SK-N-SH (cell line): Measurements from ENCODE around the gene RBMS3.
A peak's percentile ranks its signal among the peaks of the same experiment; 100 is the strongest.

Experiments used
- EP300 ChIP-seq, 2 experiments: IDR thresholded peaks; 2 replicates each; pipeline versions ENCODE4 v1.4.0 to v1.6.1; 2012; ENCODE audit warnings: borderline replicate concordance in 1 of 2, low read depth in 1 of 2, low read length in 1 of 2
- MEF2A ChIP-seq: IDR thresholded peaks from 2 replicates; pipeline ENCODE4 v1.4.0; 2012; ENCODE audit warnings: low read depth, borderline replicate concordance
- NFIC ChIP-seq: IDR thresholded peaks from 2 replicates; pipeline ENCODE4 v1.4.0; 2012; ENCODE audit warnings: borderline replicate concordance
- POLR2AphosphoS5 ChIP-seq: IDR thresholded peaks from 2 replicates; pipeline ENCODE4 v1.6.1; 2012; ENCODE audit warnings: low read depth, low read length
- RAD21 ChIP-seq: IDR thresholded peaks from 2 replicates; pipeline ENCODE4 v1.6.1; 2012; ENCODE audit warnings: mild to moderate bottlenecking, low read length
- RCOR1 ChIP-seq: fragments of 150-350 bp; IDR thresholded peaks from 2 replicates; pipeline ENCODE4 v1.6.1; 2017; ENCODE audit warnings: antibody characterized with exemption, low read length
- RFX5 ChIP-seq: IDR thresholded peaks from 2 replicates; pipeline ENCODE4 v1.6.1; 2012; ENCODE audit warnings: mild to moderate bottlenecking, improper control_type of control experiment, low read length
- TEAD4 ChIP-seq: IDR thresholded peaks from 2 replicates; pipeline ENCODE4 v1.4.0; 2012; ENCODE audit warnings: mild to moderate bottlenecking, borderline replicate concordance; ENCODE audit not compliant: insufficient read depth
- TF ChIP-seq, protein P1 (sequence below): fragments of 200-600 bp; sonication (generic); IDR thresholded peaks from 2 replicates; pipeline ENCODE4 v1.6.1; 2017; ENCODE audit warnings: antibody characterized with exemption, mild to moderate bottlenecking, moderate library complexity

GRCh38 chr3:29614954-29615353 is 334.1 kb downstream of the RBMS3 start:
- TF ChIP-seq TEAD4 (no peak), RFX5 (no peak), POLR2AphosphoS5 (no peak), RAD21 (no peak), MEF2A (no peak), RCOR1 (no peak), EP300 (IDR thresholded peaks at IDR 0.05; ENCODE audit: borderline replicate concordance in 1 of 2, low read depth in 1 of 2, low read length in 1 of 2) (peak in 1 of 2 experiments; percentile 37; a peak in 1 of 4 replicates), NFIC (no peak)
- TF ChIP-seq, protein P1, sequence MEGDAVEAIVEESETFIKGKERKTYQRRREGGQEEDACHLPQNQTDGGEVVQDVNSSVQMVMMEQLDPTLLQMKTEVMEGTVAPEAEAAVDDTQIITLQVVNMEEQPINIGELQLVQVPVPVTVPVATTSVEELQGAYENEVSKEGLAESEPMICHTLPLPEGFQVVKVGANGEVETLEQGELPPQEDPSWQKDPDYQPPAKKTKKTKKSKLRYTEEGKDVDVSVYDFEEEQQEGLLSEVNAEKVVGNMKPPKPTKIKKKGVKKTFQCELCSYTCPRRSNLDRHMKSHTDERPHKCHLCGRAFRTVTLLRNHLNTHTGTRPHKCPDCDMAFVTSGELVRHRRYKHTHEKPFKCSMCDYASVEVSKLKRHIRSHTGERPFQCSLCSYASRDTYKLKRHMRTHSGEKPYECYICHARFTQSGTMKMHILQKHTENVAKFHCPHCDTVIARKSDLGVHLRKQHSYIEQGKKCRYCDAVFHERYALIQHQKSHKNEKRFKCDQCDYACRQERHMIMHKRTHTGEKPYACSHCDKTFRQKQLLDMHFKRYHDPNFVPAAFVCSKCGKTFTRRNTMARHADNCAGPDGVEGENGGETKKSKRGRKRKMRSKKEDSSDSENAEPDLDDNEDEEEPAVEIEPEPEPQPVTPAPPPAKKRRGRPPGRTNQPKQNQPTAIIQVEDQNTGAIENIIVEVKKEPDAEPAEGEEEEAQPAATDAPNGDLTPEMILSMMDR, result no peak
